Endometrium (tissue), 2 donors: ENCODE results near the gene PIP5KL1.

ENCODE experiments used
- FAIRE-seq: peaks from 2 replicates; lab custom pipeline; 2012; peaks lifted over from hg19 to GRCh38; lab: Jason Lieb, UNC
- donor health status: control.
- donor health status: control.

The PIP5KL1 gene

DNA sequence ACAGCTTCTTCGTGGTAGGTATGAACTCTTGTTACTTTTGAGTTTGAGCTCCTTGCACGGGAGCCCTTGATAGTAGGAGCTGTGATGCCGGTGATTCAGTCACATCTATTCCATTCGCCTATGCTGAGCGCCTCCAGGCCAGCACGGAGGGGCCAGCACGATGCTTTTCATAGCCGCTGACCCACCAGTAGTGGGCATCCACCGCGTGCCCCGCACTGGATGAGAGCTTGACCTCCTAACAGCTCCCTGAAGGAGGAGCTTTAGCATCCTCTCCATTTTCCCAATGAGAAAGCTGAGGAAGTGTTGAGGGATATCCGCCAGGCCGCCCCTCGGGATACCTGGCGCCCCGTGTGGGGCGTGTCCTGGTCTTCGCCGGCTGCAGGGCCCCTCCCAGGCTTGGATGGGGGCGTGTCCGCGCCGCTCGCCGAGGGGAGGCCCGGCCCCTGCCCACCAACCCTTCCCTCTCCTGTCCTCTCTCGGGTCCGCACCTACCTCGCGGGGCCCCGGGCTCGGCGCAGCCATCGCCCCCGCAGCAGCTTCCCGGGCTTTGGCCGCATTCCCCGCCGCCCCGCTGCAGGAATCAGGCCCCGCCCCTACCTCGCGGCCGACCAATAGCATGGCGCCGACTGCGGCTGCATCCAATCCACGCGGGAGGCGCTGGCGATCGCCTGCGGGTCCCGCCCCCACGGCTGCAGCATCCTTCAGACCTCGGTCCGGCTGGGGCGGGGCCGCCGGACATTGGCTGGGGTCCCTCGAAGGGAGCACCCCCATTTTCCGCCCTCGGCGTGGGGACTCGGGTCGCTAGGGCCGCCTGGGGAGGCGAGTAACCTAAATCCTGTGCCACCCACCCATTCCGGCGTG lies at the start of gene PIP5KL1:
PIP5KL1 (minus strand) TSS at position 547 of the 861 bp plus-strand sequence; CDS start at position 522, 25 bp downstream.
- no peak for FAIRE-seq

DNA sequence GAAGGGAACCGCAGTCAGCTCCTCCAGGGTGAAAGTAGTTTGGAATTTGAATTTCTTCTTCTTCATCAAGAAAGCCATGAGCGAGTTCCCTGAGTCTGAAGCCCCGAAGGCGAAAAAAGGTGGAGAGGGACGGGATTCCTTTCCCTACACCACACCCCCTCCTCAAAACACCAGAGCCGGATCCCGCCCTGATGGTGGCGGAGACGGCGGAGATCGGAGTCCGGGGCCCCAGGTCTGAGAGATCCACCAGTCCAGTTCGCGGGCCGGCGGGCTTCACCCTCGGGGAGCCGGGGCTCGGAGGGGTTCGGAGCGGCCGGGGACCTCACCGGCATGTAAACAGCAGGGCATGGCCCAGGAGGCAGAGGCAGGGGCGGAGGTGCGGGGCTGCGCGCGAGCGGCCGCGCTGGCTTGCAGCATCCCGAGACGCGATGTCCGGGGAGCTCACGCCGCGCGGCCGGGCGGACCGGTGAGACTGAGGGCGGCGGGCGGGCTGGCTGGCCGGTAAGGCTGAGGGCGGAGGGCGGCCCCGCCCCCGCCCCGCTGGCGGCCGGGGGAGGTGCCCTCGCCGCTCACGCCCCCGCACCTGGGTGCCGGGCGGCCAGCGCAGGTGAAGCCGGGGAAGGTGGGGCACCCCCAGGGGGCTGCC lies 49.6 kb upstream of the PIP5KL1 start:
- FAIRE-seq = no peak

- FAIRE-seq = no peak
These were observed 48.9 kb upstream of the PIP5KL1 start for GRCh38 chr9:127979333-127980059.

- FAIRE-seq = no peak
These were observed 48.4 kb upstream of the PIP5KL1 start for GRCh38 chr9:127979015-127979332.

GRCh38 chr9:127977884-127978647 lies 47.5 kb upstream of the PIP5KL1 start:
- FAIRE-seq = no peak

DNA sequence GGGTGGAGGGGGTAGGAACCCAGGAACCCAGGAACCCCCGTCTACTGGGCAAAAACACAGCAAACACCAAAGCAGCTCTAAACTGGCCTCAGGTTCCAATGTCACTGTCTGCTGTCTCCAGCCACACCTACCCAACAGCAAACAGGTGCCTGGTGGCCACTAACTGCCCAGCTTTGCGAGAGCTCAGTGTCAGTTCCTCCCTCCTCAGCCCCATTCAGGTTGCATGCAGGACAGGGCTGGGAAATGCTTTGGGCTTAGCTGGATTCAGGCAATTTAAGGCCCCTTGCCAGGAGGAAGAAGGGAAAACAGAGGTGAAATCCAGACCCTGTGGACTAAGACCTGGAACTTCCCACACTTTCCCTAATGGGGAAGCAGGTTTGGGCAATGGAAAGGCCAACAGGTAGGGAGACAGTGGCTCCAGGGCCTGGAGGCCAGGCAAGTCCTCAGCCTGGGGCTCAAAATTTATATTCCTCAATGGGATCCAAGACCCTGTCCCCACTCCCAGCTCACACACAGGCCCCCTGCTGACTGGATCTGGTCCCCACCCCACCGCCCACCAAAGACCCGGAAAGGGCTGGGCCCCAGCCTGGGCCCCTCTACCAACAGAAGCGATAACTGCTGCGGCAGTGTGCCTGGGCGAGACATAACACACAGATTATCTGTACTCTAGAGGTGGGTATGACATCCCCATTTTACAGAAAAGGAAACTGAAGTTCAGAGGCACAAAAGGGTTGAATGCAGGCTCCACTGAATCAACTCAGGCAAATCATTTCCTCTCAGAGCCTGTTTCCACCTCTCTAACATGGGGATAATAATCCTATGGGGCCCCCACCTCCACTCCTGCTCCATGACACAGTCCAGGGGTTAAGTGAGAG lies 46.7 kb upstream of the PIP5KL1 start:
- FAIRE-seq = no peak

DNA sequence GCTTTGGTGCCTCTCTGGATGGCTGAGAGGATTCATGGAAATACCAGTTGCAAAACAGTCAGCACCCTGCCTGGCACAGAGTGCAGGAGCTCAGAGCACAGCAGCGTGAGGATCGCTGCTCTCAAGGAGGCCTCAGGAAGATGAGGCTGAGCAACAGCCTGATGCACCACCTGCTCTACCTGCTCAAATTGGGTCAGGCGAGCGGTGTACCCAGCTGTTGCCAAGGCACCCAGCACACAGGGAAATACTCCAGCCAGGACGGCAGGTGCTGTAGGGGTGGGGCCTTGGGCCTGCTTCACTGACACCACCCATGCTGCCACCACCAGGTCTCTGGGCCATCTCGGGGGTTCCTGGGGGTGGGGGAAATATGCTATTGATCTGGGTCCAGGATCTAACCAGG lies 45.9 kb upstream of the PIP5KL1 start:
- no peak for FAIRE-seq

- FAIRE-seq = no peak
These were observed 45.1 kb upstream of the PIP5KL1 start for GRCh38 chr9:127975376-127976315.

DNA sequence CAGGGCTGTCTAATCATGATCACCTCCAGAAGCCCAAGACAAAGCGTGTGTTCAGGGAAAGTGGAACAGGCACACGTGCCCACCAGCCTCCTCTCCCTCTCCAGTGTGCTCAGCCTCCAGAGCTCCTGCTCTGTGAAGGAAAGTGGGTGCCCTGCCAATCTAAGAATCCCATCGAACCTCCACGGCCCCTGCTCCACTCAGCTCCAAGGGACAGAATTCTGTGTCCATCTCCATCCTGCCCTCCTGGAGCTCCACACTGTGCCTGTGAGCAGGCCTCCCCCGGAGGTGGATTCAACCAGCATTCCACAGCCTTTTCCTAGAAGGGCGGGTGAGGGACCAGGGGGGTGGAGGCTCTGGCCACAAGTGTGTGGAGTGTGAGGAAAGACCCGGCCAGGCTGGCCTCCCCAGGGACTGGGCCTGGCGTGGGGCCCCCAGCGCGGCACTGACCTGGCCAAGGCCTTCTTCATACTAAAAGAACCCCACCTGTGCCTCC lies 44.2 kb upstream of the PIP5KL1 start:
- no peak for FAIRE-seq

DNA sequence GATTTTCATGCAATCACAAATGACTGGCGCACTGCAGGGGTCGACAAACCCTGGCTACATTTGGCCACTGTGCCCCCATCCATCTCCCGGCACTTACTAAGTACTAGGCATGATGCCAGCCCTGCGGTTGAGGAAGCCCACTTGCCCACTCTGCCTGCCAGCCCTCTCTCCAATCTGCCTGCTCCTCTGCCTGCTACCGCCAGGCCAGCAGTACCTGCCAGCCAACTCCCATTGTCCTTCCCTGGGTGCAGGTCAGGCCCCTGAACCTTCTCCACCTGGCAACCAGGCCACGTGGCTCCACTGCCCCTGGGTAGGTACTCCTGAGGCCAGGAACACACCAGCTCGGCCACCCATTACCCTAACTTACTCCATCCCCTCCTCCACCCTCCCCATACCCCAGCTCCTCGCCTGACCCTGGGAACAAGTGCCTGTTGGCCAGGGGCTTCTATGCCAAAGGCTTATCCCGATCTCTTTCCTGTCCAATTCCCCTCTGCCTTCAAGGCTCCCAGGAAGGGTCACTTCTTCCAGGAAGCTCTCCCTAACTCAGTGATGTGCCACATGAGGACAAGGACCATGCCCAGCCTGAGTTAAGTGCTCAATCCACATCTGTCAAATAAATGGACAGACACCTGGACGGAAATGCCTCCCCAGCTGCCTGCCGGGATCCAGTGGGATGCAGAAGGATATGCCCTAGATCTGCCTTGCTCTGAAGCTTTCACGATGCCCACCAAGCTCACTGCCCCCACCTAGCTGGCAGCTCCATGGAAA lies 43.6 kb upstream of the PIP5KL1 start:
- FAIRE-seq = no peak

- FAIRE-seq = no peak
These were observed 42.8 kb upstream of the PIP5KL1 start for GRCh38 chr9:127973169-127974000.

DNA sequence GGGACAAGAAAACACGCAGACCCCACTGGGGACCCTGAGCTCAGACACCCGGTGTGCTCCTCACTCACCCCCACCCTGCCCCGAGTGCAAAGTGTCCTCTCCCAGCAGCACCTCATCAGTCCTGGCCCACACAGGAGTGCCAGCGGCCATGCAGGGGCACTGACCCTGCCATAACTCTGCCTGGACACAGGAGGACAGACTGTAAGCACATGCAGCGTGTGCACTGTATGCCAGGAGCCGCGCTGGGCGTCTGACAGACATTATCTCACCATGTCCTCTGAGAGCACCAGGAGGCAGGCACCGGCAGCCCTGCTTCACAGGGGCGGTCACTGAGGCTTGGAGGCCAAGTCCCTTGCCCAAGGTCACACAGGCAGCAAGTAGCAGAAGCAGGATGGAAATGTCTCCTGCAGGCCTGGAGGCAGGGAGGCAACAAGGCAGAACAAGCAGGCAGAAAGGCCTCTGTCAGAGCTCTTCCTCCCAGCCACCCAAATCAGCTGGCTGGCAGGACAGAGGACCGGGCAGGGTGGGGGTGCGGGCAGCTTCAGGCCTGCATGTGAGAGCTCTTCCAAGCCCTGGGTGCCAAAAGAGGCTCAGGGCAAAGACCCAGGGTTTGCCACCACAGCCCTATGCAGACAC lies 41.8 kb upstream of the PIP5KL1 start:
- no peak for FAIRE-seq

DNA sequence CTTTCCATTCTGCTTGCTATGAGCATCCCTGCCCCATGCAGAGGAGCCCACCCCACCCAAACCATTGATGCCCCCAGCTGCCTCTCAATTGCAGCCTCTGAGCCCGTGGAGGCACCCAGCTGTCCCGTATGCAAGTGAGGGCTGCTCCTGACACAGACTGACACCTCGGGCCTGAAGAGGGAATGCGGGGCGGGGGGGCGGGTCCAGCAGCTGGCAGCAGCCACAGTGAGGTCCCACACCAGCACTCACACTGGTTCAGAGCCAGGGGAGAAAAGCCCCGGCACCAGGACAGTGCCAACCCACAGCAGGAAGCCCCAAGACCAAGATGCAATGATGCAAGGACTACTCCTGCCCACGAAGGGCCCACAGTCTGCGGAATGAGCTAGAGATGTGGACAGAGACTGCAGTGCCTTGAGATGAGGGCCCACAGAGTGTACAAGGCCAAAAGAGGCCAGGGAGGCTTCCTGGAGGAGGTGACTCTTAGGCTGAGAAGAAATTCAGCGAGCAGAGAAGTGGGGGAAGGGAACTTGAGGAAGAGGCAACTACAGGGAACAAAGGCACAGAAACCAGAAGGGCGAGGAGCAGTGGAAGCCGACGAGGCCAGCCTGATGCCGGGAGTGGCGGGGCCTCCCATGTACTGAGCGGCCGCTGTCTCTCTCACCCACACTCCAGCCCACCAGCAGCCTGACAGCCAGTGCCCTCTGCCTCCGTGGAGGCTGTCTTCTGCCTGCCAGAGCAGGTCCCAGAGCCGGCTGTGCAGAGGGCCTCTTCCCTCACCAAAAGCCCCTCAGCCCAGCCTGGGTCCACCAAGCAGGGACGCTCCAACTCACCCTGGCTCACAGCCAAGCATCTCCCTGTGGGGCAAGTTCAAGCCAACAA lies 41.0 kb upstream of the PIP5KL1 start:
- FAIRE-seq = no peak

DNA sequence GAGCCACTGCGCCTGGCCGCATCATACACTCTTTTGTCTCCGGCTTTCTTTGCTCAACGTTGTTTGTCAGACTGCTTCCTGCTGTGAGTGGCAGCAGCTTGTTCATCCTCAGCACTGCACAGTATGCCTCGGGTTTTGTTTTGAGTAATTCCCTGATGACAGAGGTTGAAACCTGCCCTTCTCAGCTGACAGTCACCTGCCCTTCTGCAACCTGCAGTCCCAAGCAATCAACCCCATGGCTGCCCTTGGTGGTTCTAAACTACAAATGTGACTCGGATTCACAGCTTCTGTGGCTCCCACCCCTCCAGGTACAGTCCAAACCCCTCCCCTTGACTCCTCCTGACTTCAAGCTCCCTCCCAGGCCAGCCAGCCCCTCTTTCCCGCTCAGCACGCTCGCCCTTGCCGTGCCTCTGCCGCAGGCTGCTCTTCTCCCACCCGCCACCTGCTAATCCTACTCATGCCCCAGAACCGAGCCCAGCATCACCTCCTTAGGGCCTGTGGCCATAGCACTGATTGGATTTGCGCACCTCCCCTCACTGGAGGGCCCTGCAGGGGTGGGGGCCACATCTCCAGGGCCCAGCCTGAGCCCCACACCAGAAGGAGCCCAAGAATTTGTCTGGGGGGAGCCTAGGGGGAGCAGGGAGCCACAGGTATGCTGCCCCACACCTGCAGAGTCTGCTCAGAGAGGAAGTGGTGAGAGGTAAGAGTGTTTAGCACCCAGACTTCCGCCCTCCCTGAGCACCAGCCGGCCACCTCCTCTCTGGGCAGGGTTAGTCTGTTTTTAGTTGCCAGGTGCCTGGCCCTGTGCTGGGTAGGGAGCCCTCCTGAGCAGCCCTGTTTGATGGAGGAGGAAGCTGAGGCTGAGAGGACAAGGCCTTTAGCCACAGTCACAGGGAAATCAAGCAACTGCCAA lies 40.1 kb upstream of the PIP5KL1 start:
- FAIRE-seq = no peak

DNA sequence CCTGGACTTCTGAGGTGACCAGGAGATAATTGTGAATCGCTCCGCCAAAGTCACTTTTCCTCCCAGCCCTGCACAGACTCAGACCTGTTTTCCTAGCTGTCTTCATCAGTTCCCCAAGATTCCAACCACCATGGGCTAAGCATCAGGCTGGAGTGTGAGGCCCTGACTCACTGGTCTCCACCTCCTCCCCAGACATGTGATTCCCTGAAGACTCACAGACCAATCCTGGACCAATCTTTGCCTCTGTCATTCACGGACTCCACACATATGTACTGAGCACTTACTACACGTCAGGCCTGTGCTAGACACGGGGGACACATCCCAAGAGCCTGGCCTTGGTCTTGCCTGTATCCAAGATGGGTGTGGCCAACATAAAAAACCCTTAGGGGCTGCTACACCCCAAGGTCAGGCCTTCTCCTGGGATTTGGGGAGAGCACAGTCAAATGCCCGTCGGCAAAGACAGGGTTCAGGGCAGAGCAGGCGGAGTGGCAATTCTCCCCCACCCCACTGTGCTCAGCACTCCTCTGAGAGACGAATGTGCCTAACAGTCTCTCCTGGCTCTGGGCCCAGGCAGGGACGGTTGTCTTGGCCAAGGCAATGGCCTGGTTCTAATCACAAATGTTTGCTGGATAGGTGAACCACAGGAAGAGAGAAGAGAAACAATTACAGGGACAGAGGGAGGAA lies 38.3 kb upstream of the PIP5KL1 start:
- FAIRE-seq = no peak
